Thyroid gland (tissue), 4 donors: ENCODE measurements around the gene QRICH2.

Source experiments
- CTCF ChIP-seq, 6 experiments: fragments of 200-600 bp in 3 of 6; fragments of 450-650 bp in 3 of 6; sonication (generic) in 3 of 6; IDR thresholded peaks; one replicate each; pipeline ENCODE4 v1.5.1; 2016 to 2019; ENCODE audit warnings: antibody characterized with exemption in 6 of 6, mild to moderate bottlenecking in 2 of 6, inconsistent platforms in 1 of 6, moderate library complexity in 1 of 6
- POLR2A ChIP-seq, 2 donors: fragments of 450-650 bp; IDR thresholded peaks; one replicate each; pipeline ENCODE4 v1.6.1; 2017; ENCODE audit warnings: antibody characterized with exemption in 2 of 2, mild to moderate bottlenecking in 2 of 2, moderate library complexity in 1 of 2

GRCh38 chr17:76252040-76252954 is 55.8 kb downstream of the QRICH2 start:
- TF ChIP-seq CTCF (IDR thresholded peaks at IDR 0.05): no peak
- peak in 1 of 2 donors; percentile 15 for TF ChIP-seq POLR2A (IDR thresholded peaks at IDR 0.05)
